ENCODE results near the gene KIF4B. TPM values are rescaled to one million over a fixed set of nuclear protein-coding genes. Genes with fewer than 3 reads are reported as not detected.
"Not testable (repeated sequence)": the region's sequence is repeated elsewhere in the genome, so short reads cannot be mapped to it uniquely, and the experiment has no call there.

KIF4B gene
- total RNA-seq, 1 donor from 2014 or later: not detected

DNA sequence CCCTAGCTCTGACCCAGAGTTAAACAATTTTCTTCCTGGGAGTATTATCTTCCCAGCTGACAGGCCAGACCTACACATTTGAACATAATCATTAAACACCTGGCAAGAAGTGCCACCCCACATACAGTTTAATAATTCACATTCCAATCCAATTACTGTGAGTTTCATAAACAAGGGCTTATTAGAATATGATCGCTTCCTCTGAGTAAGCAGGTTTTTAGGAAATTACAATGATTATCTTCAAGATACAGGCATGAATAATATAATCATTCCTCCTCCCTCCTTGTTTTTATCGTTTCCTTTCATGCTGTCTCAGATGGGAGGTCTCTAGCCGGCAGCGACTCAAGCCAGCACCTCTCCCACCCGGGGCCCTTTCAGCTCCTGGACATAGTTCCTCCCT is 15.8 kb upstream of the KIF4B start:
- DNase-seq (ENCODE audit: low read depth, low spot score): no peak
- peaks cover 2% of the 10 kb centered on the region for H3K27me3 Mint-ChIP-seq (ENCODE audit: low read depth)

DNA sequence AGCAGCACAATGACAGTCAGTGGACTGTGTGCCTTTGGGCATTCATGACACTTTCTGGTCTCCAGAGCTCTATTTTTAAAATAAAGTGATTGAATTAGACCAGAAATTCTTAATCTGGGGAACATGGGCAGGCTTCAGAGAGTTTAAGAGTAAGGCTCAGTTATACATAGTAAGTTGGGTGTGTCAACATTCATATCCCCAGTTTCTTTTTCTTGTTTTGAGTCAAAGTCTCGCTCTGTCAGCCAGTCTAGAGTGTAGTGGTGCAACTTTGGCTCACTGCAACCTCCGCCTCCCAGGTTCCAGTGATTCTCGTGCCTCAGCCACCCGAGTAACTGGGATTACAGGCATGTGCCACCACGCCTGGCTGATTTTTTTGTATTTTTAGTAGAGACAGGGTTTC is 13.7 kb upstream of the KIF4B start:
- no peak for TF ChIP-seq CTCF (conservative IDR thresholded peaks at IDR 0.05)
- no peak for DNase-seq (ENCODE audit: low read depth, low spot score)
- Mint-ChIP-seq H3K4me3 (no peak overlapping the region), H3K9me3 (peaks cover 6% of the 10 kb centered on the region), H3K27ac (ENCODE audit: unreplicated experiment) (no peak overlapping the region), H3K4me1 (no peaks in the 10 kb centered on the region), H3K27me3 (ENCODE audit: low read depth) (peaks cover 2% of the 10 kb centered on the region), H3K36me3 (ENCODE audit: low read depth) (no peaks in the 10 kb centered on the region)

More for the DNA sequence above, 15.8 kb upstream of the KIF4B start:
- no peak overlapping the region for H3K27ac Mint-ChIP-seq (ENCODE audit: unreplicated experiment)
- peaks cover 6% of the 10 kb centered on the region for H3K9me3 Mint-ChIP-seq
- no peaks in the 10 kb centered on the region for H3K36me3 Mint-ChIP-seq (ENCODE audit: low read depth)
- no peak overlapping the region for H3K4me3 Mint-ChIP-seq
- H3K4me1 Mint-ChIP-seq: no peaks in the 10 kb centered on the region
- no peak for TF ChIP-seq CTCF (conservative IDR thresholded peaks at IDR 0.05)

- TF ChIP-seq CTCF (conservative IDR thresholded peaks at IDR 0.05): no peak
- no peak overlapping the region for H3K4me3 Mint-ChIP-seq
- H3K9me3 Mint-ChIP-seq: peaks cover 6% of the 10 kb centered on the region
- no peak overlapping the region for H3K27ac Mint-ChIP-seq (ENCODE audit: unreplicated experiment)
- peaks cover 2% of the 10 kb centered on the region for H3K27me3 Mint-ChIP-seq (ENCODE audit: low read depth)
- no peaks in the 10 kb centered on the region for H3K4me1 Mint-ChIP-seq
- no peak for DNase-seq (ENCODE audit: low read depth, low spot score)
- no peaks in the 10 kb centered on the region for H3K36me3 Mint-ChIP-seq (ENCODE audit: low read depth)
Measured at GRCh38 chr5:155001523-155001922, 12.0 kb upstream of the KIF4B start.

- not testable (repeated sequence) for H3K9me3 Mint-ChIP-seq; H3K27ac Mint-ChIP-seq (ENCODE audit: unreplicated experiment); H3K4me3 Mint-ChIP-seq; H3K27me3 Mint-ChIP-seq (ENCODE audit: low read depth); H3K36me3 Mint-ChIP-seq (ENCODE audit: low read depth); H3K4me1 Mint-ChIP-seq; DNase-seq (ENCODE audit: low read depth, low spot score)
Measured at GRCh38 chr5:155002722-155003121, 10.8 kb upstream of the KIF4B start.

GRCh38 chr5:155004138-155004744 is 9.3 kb upstream of the KIF4B start:
- Mint-ChIP-seq H3K9me3 (peaks cover 3% of the 10 kb centered on the region), H3K27ac (ENCODE audit: unreplicated experiment) (no peak overlapping the region), H3K27me3 (ENCODE audit: low read depth) (no peaks in the 10 kb centered on the region), H3K36me3 (ENCODE audit: low read depth) (no peaks in the 10 kb centered on the region), H3K4me3 (no peak overlapping the region), H3K4me1 (no peaks in the 10 kb centered on the region)
- peak; percentile 51 for TF ChIP-seq CTCF (conservative IDR thresholded peaks at IDR 0.05)
- no peak for DNase-seq (ENCODE audit: low read depth, low spot score)

- H3K27me3 Mint-ChIP-seq (ENCODE audit: low read depth); H3K36me3 Mint-ChIP-seq (ENCODE audit: low read depth); H3K27ac Mint-ChIP-seq (ENCODE audit: unreplicated experiment); H3K9me3 Mint-ChIP-seq; H3K4me1 Mint-ChIP-seq; DNase-seq (ENCODE audit: low read depth, low spot score); H3K4me3 Mint-ChIP-seq: not testable (repeated sequence)
Measured at GRCh38 chr5:155006265-155006664, 7.3 kb upstream of the KIF4B start.

Measured in neural crest cell (in vitro differentiated cells).